Activated CD4-positive, alpha-beta T cell treated with anti-CD3 and anti-CD28 coated beads, Interleukin-2, amount 50 U/mL, for 48 hours (primary cell): Measurements from ENCODE around the gene SIGLEC6.
A peak's percentile ranks its signal among the peaks of the same experiment; 100 is the strongest.

ENCODE experiments used
- DNase-seq, 2 experiments: peaks; one replicate each; pipeline ENCODE4 v3.0.0-alpha.2; 2020

Gene SIGLEC6

DNA sequence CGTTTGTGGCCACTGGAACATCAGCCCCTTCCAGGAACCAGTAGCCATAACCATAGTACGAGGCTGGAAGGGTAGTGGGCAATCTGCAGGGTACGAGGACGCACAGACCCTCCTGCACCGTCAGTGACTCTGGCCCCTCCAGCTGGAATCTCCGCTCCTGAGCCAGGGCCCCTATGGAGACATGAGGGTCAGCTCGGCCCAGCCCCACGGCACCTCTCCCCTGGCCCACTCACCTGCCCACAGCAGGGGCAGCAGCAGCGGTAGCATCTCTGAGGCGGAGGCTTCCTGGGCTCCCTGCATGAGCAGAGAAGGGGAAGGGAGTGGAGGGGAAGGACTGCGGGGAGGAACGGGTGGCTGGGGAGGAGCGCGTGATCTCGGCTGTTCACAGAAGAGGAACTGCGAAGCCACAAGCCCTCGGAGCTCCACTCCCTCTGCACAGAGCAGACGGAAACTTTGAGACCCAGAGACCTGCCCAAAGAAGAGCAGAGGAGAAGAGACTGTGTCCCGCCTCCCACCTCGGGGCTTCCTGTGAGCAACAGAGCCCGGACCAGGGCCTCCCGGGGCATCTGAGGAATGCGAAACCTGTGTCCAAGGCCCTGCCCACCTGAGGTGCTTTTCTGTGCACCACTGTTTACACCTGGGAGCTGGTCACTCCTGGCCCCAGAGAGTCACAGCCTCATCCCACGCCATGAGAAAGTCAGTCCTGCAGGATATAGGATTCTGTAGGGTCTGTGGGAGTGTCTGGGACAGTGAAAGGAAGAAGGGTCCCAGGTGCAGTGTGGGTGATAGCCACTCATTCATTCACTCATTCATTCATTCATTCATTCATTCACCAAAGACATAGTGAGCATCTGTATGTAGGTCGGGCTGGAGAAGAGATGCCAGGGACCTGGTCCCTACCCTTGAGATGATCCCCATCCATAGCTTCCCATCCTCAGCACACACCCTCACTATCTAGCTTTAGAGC is at the start of gene SIGLEC6:
SIGLEC6 (minus strand) TSS at position 322 of the 967 bp plus-strand sequence; CDS start at position 300, 22 bp downstream.
- no peak for DNase-seq

DNA sequence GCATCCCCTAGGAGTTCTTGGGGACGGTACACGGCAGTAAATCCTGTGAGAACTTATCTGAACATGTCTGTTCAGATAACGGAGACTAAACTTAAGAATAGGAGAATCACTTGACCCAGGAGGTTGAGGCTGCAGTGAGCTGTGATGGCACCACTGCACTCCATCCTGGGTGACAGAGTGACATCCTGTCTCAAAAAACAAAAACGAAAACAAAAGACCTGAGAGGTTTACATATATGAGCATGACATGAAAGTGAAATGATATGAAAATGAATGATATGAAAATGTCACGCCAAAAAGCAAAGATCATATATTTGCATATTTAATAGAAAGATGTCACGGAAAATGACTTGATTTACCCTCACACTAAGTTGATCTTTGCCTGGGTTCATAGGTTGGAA is 45.4 kb upstream of the SIGLEC6 start:
- DNase-seq: no peak

DNA sequence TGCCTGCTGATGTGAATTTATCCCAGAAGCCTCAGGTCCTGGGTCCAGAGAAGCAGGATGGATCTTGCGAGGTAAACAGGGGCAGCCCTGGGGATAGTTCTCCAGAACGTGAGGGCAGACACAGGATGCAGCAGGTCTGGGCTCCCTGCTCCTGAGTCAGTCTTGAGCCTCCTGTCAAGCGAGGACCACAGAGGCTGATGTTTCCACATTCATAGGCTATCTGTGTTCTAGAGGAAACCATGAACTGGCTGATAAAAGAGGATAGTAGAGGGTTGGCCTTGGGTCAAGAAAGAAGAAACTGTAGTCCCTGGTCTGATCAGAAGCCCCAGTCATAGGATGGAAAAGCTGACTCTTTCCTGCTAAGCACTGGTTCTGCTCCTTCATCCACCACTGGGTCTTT is 41.9 kb upstream of the SIGLEC6 start:
- no peak for DNase-seq

DNA sequence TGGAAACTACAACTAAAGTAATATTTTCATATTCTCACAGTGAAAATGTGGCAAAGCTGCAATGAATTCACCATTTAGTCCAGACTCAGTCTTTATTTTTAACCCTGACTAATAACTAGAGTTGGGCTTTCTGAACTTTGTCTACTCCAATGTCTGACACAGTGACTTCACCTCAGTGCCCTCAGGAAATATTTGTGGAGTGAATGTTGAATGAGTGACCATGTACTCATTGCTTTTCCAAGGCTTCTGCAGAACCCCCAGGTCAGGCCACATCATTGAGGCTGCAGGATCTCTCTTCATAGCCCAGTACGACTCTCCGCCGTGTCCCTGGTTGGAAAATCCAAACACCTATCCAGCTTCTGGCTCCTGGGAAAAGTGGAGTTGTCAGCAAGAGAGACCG is 41.4 kb upstream of the SIGLEC6 start:
- no peak for DNase-seq

DNA sequence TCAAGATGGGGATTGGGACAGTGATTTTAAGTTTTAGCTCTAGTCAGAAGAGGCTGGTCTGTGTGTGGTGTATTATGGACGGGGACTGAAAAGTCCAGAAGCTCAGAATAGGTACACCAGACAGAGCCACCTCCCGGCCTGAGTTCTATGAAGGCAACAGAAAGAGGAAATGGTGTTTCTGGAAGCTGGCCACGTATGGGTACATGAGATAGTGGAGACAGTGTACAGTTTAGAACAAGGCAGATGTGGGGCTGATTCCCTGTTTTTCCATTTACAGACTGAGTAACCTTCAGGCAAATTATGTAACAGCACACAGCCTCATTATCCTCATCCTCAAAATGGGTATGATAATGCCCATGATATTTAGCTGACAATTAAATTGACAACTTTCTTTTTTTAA is 40.9 kb upstream of the SIGLEC6 start:
- DNase-seq: no peak

DNA sequence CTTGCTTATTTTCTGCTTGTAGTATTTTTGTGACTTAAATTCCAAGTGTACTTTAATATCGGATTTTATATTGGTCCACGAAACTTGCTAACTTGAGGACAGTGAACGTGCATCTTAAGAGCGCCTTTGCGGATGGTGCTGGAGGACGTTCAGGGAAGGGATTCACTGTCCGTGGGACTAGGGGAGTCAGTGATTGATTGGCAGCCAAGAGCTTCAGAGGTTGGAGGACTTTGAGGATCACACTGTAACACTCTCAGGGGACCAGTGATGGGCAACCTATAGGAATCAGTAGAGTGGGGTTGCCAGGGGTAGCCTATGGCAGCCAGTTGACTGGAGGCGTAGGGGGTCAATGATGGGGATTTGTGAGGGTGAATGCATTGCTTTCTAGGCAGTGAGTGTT is 40.1 kb upstream of the SIGLEC6 start:
- DNase-seq: no peak

DNA sequence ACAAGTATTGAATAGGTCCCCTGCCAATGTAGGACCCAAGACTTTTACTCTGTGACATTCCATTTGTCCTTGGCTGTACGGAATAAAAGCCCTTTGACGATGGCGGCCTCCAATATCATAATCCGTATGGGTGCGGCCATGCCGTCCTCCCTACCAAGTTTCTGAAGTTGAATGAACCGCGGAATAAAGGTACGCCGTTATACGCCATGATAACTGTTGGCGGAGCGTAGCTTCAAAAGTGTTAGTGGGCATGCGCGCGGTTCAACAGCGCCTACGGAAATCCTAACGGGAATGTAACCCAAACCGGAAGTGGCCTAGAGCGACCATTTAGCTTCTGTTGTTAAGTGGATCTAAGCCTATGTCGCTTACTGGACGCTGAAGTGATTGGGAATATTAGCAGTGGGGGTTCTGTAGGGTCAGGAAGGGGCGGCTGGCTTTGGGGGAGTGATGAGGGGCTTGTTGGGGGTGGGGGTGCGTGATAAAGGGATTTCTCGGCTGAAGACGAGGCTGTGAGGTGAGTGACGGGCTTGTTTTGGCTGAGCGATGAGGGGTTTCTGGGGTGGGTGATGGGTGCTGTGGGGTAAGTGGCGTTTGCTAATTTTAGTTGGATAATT is 39.6 kb upstream of the SIGLEC6 start, which contains the start of gene ZNF175:
ZNF175 (plus strand) TSS at position 322 of the 614 bp plus-strand sequence. CDS start 2,047 bp downstream, outside the sequence.
- peak; percentile 91 to 94 for DNase-seq

DNA sequence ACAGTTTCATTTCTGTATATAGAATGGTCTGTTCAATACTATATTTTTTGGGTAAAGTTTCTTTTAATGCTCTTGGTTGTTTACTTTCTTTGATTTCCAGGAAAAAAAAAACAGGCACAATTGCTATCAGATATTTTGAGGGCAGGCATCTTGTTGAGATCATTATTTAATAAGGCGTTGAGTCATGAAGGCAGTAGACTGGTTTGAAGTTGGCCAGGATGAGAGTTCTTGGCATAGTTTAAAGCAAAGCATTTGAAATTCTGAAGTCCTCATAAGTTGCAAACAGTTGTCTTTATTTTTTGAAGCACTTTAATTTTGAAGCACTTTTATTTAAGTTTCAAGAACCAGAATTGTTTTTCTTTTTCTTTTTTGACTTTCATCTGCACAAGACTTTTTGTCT is 37.0 kb upstream of the SIGLEC6 start:
- DNase-seq: no peak

DNA sequence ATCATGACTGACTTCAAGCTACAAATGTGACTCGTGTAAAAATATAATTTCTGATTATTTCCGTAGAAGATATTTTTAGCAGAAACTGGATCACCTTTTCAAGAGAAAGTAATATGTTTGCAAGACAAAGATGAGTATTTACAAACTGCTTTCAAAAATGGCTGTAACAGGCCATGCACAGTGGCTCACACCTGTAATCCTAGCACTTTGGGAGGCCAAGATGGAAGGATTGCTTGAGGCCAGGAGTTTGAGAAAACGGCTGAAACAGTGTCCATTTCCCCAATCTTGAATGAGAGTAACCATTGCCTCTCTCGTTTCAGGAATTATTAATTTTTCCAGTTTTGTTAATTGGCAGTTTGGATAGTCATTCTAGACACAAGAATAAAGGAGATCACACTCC is 36.1 kb upstream of the SIGLEC6 start:
- no peak for DNase-seq

DNA sequence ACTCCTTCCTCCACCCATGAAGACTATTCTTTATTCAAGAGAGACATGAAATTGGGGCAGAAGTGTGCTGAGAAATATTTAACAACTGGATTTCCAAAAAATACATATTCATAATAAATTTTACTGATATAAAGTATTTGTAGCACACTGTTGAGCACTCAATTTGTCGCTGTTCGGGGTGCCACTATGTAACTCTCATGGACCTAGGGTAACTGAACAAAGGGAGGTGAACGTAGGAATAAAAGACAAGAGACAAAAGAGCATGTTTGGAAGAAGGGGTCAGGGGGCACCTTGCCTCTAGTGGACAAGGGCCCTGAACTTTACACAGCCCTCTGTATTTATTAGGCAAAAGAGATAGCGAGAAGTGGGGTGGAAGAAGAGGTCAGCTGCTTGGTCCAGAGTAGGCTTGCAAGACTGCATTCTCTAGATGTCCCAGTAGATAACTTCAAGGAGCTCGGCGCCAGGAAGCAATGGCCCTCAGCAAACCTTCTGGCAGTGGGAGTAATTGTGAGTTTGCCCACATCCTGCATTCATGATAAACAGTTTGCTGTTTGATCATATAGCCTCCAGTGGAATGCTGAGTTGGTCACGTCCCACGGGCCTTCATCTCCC is 35.1 kb upstream of the SIGLEC6 start:
- no peak for DNase-seq

DNA sequence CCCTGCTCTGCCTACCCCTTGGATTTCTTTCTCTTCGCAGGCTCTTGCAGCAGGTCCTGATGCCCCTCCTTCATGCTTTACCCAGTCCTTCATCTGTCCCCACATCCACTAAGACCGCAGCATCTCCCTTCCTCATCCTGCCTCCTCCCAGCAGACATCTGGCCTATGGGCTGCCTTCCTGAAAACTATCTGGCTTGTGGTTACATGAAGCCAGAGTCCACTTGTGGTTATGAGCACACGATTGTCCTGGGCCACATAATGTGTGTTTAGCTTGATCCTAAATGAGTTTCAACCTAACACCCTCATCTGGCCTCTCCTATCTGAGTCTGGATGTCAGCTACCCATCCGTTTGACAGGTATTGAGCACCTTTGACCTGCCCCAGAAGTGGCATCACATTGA is 34.1 kb upstream of the SIGLEC6 start:
- DNase-seq: no peak

DNA sequence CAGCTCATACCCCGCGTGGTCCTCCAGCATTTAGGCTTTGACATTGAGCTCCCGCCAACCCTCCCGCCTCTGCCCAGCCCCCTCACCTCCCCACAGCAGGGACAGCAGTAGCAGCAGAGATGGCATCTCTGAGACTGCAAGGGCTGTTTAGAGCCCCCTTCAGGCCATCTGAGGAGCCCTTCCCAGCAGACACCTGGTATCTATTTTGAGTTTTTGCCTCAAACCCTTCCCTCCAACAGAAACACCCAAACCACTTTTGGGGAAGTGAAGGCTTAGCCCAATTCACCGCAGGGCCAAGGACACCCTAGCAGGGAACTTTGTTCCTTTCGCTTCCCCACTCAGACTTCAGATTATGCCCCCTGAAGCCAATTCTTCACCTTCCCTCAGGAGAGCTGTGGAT is 33.3 kb upstream of the SIGLEC6 start:
- no peak for DNase-seq

DNA sequence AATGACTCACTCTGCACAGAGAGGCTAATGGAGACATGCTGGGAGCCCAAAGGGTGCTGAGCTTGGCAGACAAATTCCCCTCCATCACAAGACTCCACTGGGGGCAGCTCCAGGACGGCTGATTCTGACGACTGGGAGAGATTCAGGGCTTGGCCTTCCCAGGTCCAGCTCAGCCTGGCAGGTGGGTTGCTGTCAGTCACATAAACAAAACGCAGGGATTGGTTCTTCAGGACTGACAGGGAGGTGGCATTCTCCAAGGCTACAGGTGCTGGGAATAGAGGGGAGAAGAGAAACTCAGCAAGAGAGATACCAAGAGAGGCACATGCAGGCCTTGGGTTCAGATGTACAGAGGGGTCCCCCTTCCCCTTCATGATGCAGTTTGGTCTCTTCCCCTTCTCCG is 28.9 kb upstream of the SIGLEC6 start:
- no peak for DNase-seq

DNA sequence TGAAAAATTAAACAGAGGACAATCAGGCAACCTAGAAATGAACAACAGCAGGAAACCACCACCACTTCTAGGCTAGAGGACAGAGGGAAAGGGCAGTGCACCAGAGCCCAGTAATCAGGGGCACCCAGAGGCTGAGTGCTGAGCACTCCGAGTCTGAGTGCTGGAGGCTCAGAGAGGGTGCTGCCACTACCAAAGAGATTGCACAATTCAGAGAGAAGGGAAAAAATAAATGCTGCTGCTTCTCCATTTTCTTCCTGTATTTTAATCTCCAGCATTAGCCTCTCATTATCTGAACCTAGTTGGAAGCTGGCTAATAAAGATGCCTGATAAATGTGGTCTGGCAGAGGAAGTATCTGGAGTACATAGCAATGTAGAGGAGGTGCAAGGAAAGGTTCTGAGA is 27.8 kb upstream of the SIGLEC6 start:
- DNase-seq: no peak

DNA sequence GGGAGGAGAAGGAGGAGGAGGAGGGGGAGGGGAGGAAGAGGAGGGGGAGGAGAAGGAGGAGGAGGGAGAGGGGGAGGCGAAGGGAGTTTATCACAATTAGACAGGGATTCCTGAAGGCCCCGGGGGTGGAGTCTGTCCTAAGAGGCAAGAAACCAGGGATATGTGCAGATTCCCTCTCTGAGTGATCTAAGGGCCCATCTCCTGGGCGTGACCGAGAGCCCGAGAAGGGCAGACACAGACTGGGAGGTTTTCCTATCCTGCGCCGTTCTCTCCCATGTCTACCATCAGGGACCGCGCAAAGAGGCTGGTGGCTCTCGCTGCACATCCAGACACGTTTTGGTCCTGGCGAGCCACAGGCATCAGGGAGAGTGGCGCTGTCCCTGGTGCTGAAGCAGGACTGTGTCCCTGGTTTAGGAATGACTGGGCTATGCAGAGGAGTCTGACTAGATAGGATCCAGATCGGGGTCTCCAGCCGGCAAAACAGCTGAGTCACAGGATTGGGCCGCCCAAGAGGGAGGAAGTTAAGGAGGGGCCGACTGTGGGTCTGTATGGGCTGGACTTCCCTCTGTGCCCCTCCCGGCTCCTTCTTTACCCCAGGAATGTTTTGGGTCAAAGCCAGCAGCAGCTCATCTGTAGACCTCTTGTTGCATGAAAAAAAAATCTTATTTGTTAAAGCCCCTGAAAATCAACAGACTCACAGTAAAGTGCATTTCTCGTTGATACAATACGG is 21.7 kb upstream of the SIGLEC6 start:
- peak; percentile 72 to 74 for DNase-seq

DNA sequence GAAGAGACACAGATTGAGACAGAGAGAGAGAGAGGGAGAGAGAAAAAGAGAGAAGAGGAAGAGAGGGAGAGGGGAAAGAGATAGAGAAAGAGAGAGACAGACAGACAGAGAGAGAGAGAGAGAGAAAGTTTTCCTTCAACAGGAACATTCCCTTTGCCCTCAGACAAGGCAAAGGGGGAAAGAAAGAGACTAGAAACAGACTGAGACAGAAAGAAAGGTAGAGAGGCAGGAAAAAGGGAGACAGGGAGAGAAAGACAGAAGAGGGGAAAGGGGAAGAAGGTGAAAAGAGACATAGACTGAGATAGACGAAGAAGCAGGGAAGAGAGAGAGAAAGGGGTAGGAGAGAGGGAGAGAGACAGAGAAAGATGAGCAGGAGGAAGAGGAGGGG is 21.1 kb upstream of the SIGLEC6 start:
- no peak for DNase-seq

DNA sequence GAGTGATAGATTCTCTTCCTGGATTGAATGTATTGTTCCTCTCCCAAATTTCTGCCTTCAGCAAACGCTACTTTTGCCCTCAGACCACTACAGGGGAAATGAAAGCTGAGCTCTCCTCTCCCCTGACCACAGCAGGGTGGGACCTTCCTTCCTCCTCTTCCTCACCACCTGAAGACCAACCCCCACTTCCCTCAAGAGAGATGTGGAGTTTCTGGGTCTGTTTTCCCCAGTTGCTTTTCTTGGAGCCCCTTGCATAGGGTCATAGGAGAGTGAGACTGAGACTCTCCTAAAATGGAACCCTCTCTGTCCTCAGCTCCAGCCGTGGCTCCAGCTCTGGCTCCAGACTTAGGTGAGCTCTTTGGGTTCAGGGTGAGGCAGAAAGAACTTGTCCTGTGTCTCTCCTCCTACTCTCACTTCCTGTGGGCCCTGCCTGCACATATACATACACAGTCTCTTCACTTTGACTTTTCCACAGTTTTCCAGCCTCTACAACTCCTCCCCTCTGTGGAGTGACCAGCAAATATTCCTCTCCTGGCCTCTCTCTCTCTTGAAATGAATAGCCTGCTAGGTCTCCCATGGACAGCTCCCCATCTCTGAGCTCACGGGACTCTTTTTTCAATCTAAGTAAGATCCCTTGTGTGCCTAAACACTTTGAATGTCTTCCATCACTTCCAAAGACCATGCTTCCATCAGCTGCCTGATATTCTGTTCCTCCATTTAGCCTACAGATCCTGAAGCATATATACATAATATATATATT is 20.4 kb upstream of the SIGLEC6 start:
- DNase-seq: no peak

DNA sequence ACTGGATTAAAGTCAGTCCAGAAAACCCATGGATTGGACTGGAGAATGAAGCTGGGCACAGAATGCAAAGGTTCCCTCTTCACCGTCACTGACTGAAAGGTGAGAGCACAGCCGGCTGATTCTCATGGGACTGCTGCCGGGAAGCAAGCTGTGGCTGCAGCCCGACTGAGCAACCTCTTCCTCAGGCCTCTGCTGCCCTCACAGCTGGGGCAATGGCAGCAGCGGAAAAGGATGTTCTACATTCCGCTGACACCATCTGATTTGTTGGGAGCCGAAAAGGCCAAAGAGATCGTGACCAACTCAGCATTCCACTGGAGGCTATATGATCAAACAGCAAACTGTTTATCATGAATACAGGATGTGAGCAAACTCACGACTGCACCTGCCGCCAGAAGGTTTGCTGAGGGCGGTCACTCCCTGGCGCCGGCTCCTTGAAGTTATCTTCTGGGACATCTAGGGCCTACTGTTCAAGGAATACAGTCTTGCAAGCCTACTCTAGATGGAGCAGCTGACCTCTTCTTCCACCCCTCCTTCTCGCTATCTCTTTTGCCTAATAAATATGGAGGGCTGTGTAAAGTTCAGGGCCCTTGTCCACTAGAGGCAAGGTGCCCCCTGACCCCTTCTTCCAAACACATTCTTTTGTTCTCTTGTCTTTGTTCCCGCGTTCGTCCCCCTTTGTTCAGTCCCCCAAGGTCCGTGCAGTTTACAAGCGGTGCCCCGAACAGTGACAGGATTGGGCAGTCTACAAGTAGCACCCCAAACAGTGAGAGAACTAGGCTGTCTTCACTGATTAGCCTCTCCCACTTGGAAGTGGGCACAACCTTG is 19.6 kb upstream of the SIGLEC6 start:
- DNase-seq: no peak

DNA sequence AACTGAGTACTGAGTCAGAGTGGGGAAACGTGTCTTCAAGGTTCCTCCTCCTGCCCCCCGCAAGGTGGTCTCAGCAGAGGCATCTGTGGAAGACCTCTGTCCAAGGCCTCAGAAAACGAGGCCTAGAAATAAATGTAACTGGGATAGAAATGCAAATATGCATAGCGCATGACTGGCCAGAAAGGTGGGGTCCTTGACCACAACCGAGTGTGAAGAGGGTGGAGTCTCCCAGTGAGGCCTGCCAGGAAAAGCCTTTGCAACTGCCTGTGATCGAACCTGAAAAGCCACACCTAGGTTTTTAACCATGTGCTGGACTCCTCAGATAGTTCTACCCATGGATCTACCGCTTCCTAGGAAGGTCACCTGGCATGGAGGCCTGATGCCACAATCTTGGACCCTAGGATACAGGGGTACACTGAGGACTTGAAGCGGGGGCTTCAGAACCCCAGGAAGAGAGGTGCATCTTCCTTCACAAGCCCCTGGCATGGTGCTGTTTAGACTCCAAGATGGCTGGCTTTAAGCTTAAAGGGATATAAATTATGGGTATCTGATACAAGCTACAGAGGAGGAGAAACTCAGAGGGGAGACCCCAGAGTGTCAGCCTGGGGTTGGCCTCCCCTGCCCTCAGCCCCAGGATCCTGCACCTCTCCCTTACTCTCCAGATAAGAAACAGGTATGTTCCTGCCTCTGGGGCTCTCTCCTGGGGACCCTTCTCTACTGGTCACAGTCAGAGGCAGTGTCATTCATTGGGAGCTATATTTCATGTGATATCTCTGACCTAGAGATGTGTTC is 18.3 kb upstream of the SIGLEC6 start:
- no peak for DNase-seq

DNA sequence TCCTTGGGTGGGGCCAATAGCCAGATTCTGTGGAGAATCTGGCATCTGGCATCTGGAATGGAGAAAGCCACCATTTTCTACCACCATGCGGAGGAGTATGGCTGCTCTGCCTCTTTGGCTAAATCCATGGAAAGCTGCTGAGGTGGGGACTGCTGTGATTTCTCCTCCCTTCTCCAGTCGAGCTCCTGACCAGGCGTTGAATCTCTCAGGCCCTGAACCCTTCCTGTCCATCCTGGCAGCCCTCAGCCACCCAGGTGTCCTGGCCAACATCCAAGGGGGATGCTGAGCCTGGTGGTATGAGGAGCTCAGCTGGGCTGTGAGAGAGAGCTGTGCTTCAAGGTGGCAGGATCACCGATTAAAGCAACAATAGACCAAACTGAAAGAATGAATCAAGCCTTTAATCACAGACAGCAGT is 17.4 kb upstream of the SIGLEC6 start:
- no peak for DNase-seq
